HEK293 (cell line): ENCODE data around the gene JMJD6.
A peak's percentile ranks its signal among the peaks of the same experiment; 100 is the strongest.

Experiments used
- FEZF1 ChIP-seq: fragments of 450-650 bp; formaldehyde crosslinking; IDR thresholded peaks from 2 replicates; pipeline ENCODE4 v1.5.1; 2016; ENCODE audit warnings: missing biosample characterization, missing genetic modification characterization
- GFI1B ChIP-seq: fragments of 450-650 bp; formaldehyde crosslinking; IDR thresholded peaks from 2 replicates; pipeline ENCODE4 v1.5.1; 2016; ENCODE audit warnings: missing biosample characterization, missing genetic modification characterization
- GLI2 ChIP-seq: fragments of 450-650 bp; formaldehyde crosslinking; IDR thresholded peaks from 2 replicates; pipeline ENCODE4; 2017; ENCODE audit warnings: missing biosample characterization, missing genetic modification characterization, low read depth, borderline replicate concordance
- GLI4 ChIP-seq: fragments of 450-650 bp; formaldehyde crosslinking; IDR thresholded peaks from 2 replicates; pipeline ENCODE4 v1.5.1; 2016; ENCODE audit warnings: missing biosample characterization, missing genetic modification characterization
- GLIS1 ChIP-seq: fragments of 450-650 bp; formaldehyde crosslinking; IDR thresholded peaks from 2 replicates; pipeline ENCODE4 v1.5.1; 2016; ENCODE audit warnings: missing biosample characterization, missing genetic modification characterization
- IKZF3 ChIP-seq: fragments of 450-650 bp; IDR thresholded peaks from 2 replicates; pipeline ENCODE4 v1.5.0; 2018; ENCODE audit warnings: missing biosample characterization, mild to moderate bottlenecking, missing genetic modification characterization, moderate library complexity
- KLF1 ChIP-seq: fragments of 450-650 bp; formaldehyde crosslinking; IDR thresholded peaks from 2 replicates; pipeline ENCODE4 v1.5.1; 2016; ENCODE audit warnings: missing biosample characterization, missing genetic modification characterization
- KLF17 ChIP-seq: fragments of 450-650 bp; formaldehyde crosslinking; IDR thresholded peaks from 2 replicates; pipeline ENCODE4 v1.5.1; 2016; ENCODE audit warnings: missing biosample characterization, missing genetic modification characterization
- MEIS1 ChIP-seq: sonication (generic); formaldehyde crosslinking; IDR thresholded peaks from 2 replicates; pipeline ENCODE4 v1.8.1; 2022; ENCODE audit warnings: missing genetic modification reagents, mild to moderate bottlenecking, borderline replicate concordance
- PRDM6 ChIP-seq: fragments of 450-650 bp; formaldehyde crosslinking; IDR thresholded peaks from 2 replicates; pipeline ENCODE4 v1.5.1; 2017; ENCODE audit warnings: missing biosample characterization, missing genetic modification characterization
- SCRT2 ChIP-seq: fragments of 450-650 bp; formaldehyde crosslinking; IDR thresholded peaks from 2 replicates; pipeline ENCODE4 v1.5.1; 2016; ENCODE audit warnings: missing biosample characterization, missing genetic modification characterization
- ZBTB21 ChIP-seq: fragments of 450-650 bp; formaldehyde crosslinking; IDR thresholded peaks from 2 replicates; pipeline ENCODE4 v1.5.1; 2017; ENCODE audit warnings: missing biosample characterization, missing genetic modification characterization
- ZEB2 ChIP-seq: fragments of 450-650 bp; formaldehyde crosslinking; IDR thresholded peaks from 2 replicates; pipeline ENCODE4 v1.5.1; 2016; ENCODE audit warnings: missing biosample characterization, missing genetic modification characterization
- ZNF16 ChIP-seq: fragments of 450-650 bp; formaldehyde crosslinking; IDR thresholded peaks from 2 replicates; pipeline ENCODE4 v1.5.1; 2016; ENCODE audit warnings: low read depth, missing biosample characterization, missing genetic modification characterization
- ZNF19 ChIP-seq: fragments of 450-650 bp; formaldehyde crosslinking; IDR thresholded peaks from 2 replicates; pipeline ENCODE4; 2016; ENCODE audit warnings: missing biosample characterization, missing genetic modification characterization, low read depth
- ZNF24 ChIP-seq: fragments of 450-650 bp; formaldehyde crosslinking; IDR thresholded peaks from 2 replicates; pipeline ENCODE4 v1.5.1; 2016; ENCODE audit warnings: missing biosample characterization, missing genetic modification characterization
- ZNF292 ChIP-seq: fragments of 450-650 bp; formaldehyde crosslinking; IDR thresholded peaks from 2 replicates; pipeline ENCODE4 v1.5.1; 2016; ENCODE audit warnings: low read depth, missing biosample characterization, missing genetic modification characterization, borderline replicate concordance
- ZNF302 ChIP-seq: fragments of 450-650 bp; formaldehyde crosslinking; IDR thresholded peaks from 2 replicates; pipeline ENCODE4 v1.5.1; 2016; ENCODE audit warnings: missing biosample characterization, missing genetic modification characterization, low read depth
- ZNF324 ChIP-seq: fragments of 450-650 bp; formaldehyde crosslinking; IDR thresholded peaks from 2 replicates; pipeline ENCODE4 v1.5.1; 2016; ENCODE audit warnings: missing biosample characterization, missing genetic modification characterization
- ZNF404 ChIP-seq: fragments of 450-650 bp; formaldehyde crosslinking; IDR thresholded peaks from 2 replicates; pipeline ENCODE4 v1.5.1; 2017; ENCODE audit warnings: missing biosample characterization, missing genetic modification characterization
- ZNF423 ChIP-seq: fragments of 450-650 bp; formaldehyde crosslinking; IDR thresholded peaks from 2 replicates; pipeline ENCODE4 v1.5.1; 2016; ENCODE audit warnings: missing biosample characterization, missing genetic modification characterization
- ZNF521 ChIP-seq: fragments of 450-650 bp; formaldehyde crosslinking; IDR thresholded peaks from 2 replicates; pipeline ENCODE4 v1.5.1; 2017; ENCODE audit warnings: missing biosample characterization, mild to moderate bottlenecking, missing genetic modification characterization
- ZNF529 ChIP-seq: fragments of 450-650 bp; formaldehyde crosslinking; IDR thresholded peaks from 2 replicates; pipeline ENCODE4 v1.5.1; 2017; ENCODE audit warnings: missing genetic modification characterization, missing biosample characterization; ENCODE audit not compliant: insufficient replicate concordance
- ZNF560 ChIP-seq: fragments of 450-650 bp; formaldehyde crosslinking; IDR thresholded peaks from 2 replicates; pipeline ENCODE4 v1.5.1; 2017; ENCODE audit warnings: missing biosample characterization, missing genetic modification characterization, borderline replicate concordance
- ZNF654 ChIP-seq: fragments of 450-650 bp; formaldehyde crosslinking; IDR thresholded peaks from 2 replicates; pipeline ENCODE4 v1.5.1; 2016; ENCODE audit warnings: low read depth, missing biosample characterization, missing genetic modification characterization
- ZNF677 ChIP-seq: fragments of 450-650 bp; IDR thresholded peaks from 2 replicates; pipeline ENCODE4 v1.5.0; 2018; ENCODE audit warnings: missing biosample characterization, mild to moderate bottlenecking, missing genetic modification characterization, moderate library complexity
- ZNF692 ChIP-seq: fragments of 450-650 bp; formaldehyde crosslinking; IDR thresholded peaks from 2 replicates; pipeline ENCODE4 v1.5.1; 2016; ENCODE audit warnings: missing biosample characterization, missing genetic modification characterization
- ZNF837 ChIP-seq: fragments of 450-650 bp; formaldehyde crosslinking; IDR thresholded peaks from 2 replicates; pipeline ENCODE4 v1.5.1; 2016; ENCODE audit warnings: missing biosample characterization, missing genetic modification characterization
- ZSCAN16 ChIP-seq: fragments of 450-650 bp; formaldehyde crosslinking; IDR thresholded peaks from 2 replicates; pipeline ENCODE4 v1.5.1; 2016; ENCODE audit warnings: missing biosample characterization, missing genetic modification characterization
- TF ChIP-seq, protein P1 (sequence below): fragments of 450-650 bp; formaldehyde crosslinking; IDR thresholded peaks from 2 replicates; pipeline ENCODE4 v1.5.1; 2017; ENCODE audit warnings: missing biosample characterization, missing genetic modification characterization
- TF ChIP-seq, protein P2 (sequence below): fragments of 450-650 bp; formaldehyde crosslinking; IDR thresholded peaks from 2 replicates; pipeline ENCODE4; 2016; ENCODE audit warnings: missing biosample characterization, missing genetic modification characterization
- TF ChIP-seq, protein P3 (sequence below): fragments of 450-650 bp; formaldehyde crosslinking; IDR thresholded peaks from 2 replicates; pipeline ENCODE4 v1.5.1; 2016; ENCODE audit warnings: missing biosample characterization, missing genetic modification characterization, low read depth

Gene JMJD6

GRCh38 chr17:76709077-76709950 is 17.1 kb downstream of the JMJD6 start (continued):
- TF ChIP-seq, protein P1, sequence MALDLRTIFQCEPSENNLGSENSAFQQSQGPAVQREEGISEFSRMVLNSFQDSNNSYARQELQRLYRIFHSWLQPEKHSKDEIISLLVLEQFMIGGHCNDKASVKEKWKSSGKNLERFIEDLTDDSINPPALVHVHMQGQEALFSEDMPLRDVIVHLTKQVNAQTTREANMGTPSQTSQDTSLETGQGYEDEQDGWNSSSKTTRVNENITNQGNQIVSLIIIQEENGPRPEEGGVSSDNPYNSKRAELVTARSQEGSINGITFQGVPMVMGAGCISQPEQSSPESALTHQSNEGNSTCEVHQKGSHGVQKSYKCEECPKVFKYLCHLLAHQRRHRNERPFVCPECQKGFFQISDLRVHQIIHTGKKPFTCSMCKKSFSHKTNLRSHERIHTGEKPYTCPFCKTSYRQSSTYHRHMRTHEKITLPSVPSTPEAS (tag by site-specific recombination): 0 out of 2 replicates have a peak, but pooled peaks have one; percentile 11
- TF ChIP-seq, protein P2, sequence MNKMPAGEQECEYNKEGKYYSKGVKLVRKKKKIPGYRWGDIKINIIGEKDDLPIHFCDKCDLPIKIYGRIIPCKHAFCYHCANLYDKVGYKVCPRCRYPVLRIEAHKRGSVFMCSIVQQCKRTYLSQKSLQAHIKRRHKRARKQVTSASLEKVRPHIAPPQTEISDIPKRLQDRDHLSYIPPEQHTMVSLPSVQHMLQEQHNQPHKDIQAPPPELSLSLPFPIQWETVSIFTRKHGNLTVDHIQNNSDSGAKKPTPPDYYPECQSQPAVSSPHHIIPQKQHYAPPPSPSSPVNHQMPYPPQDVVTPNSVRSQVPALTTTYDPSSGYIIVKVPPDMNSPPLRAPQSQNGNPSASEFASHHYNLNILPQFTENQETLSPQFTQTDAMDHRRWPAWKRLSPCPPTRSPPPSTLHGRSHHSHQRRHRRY (tag by site-specific recombination): no peak
- TF ChIP-seq GLI4 (tag by site-specific recombination) (no peak), ZNF324 (tag by site-specific recombination) (peak; percentile 29; the same call in 1 of the 2 replicates), ZSCAN16 (tag by site-specific recombination) (no peak), PRDM6 (no peak), ZEB2 (tag by site-specific recombination) (peak; percentile 87), ZBTB21 (peak; percentile 79; the same call in 1 of the 2 replicates), ZNF404 (no peak), ZNF677 (tag by site-specific recombination) (no peak), GLIS1 (tag by site-specific recombination) (peak; percentile 100), FEZF1 (tag by site-specific recombination) (0 out of 2 replicates have a peak, but pooled peaks have one; percentile 29), ZNF529 (no peak), SCRT2 (tag by site-specific recombination) (no peak), ZNF521 (tag by site-specific recombination) (no peak), ZNF24 (tag by site-specific recombination) (peak; percentile 75), IKZF3 (tag by site-specific recombination) (peak; percentile 56; the same call in 1 of the 2 replicates), MEIS1 (CRISPR knock-in tag) (peak; percentile 18; the same call in 1 of the 2 replicates), ZNF654 (tag by site-specific recombination) (no peak), KLF17 (tag by site-specific recombination) (peak; percentile 96), ZNF692 (tag by site-specific recombination) (no peak), ZNF837 (tag by site-specific recombination) (no peak), GLI2 (tag by site-specific recombination) (no peak; the same call in 1 of the 2 replicates), ZNF16 (tag by site-specific recombination) (no peak), ZNF423 (peak; percentile 62; the same call in 1 of the 2 replicates), ZNF302 (tag by site-specific recombination) (no peak), ZNF19 (tag by site-specific recombination) (no peak), GFI1B (tag by site-specific recombination) (no peak), ZNF292 (tag by site-specific recombination) (no peak), KLF1 (tag by site-specific recombination) (peak; percentile 94), ZNF560 (no peak)
- TF ChIP-seq, protein P3, sequence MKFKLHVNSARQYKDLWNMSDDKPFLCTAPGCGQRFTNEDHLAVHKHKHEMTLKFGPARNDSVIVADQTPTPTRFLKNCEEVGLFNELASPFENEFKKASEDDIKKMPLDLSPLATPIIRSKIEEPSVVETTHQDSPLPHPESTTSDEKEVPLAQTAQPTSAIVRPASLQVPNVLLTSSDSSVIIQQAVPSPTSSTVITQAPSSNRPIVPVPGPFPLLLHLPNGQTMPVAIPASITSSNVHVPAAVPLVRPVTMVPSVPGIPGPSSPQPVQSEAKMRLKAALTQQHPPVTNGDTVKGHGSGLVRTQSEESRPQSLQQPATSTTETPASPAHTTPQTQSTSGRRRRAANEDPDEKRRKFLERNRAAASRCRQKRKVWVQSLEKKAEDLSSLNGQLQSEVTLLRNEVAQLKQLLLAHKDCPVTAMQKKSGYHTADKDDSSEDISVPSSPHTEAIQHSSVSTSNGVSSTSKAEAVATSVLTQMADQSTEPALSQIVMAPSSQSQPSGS (tag by site-specific recombination): no peak
